Spleen (tissue), 7 donors: ENCODE results near the gene SUPT6H.

ENCODE experiments used
- POLR2A ChIP-seq, 3 donors: fragments of 450-650 bp; IDR thresholded peaks; one replicate each; pipeline ENCODE4 v1.5.1; 2017; ENCODE audit warnings: antibody characterized with exemption in 3 of 3, mild to moderate bottlenecking in 1 of 3
- TF ChIP-seq, protein P1 (sequence below), 11 experiments: fragments of 200-600 bp in 7 of 11; fragments of 450-650 bp in 4 of 11; sonication (generic) in 4 of 11; IDR thresholded peaks in 8 of 11; conservative IDR thresholded peaks in 3 of 11; 1 replicate in 7 of 11; 2 replicates in 4 of 11; pipeline versions ENCODE4 v1.4.0 to v1.8.0; 2016 to 2021; ENCODE audit warnings: antibody characterized with exemption in 11 of 11, inconsistent platforms in 4 of 11, mild to moderate bottlenecking in 1 of 11
- donor health status: DM: no; HTN: no; CAD: no; lungs with moderate emphysema.
- donor health status: DM: no; HTN: no; CAD: no.
- donor health status: DM: no; HTN: no; CAD: no.

DNA sequence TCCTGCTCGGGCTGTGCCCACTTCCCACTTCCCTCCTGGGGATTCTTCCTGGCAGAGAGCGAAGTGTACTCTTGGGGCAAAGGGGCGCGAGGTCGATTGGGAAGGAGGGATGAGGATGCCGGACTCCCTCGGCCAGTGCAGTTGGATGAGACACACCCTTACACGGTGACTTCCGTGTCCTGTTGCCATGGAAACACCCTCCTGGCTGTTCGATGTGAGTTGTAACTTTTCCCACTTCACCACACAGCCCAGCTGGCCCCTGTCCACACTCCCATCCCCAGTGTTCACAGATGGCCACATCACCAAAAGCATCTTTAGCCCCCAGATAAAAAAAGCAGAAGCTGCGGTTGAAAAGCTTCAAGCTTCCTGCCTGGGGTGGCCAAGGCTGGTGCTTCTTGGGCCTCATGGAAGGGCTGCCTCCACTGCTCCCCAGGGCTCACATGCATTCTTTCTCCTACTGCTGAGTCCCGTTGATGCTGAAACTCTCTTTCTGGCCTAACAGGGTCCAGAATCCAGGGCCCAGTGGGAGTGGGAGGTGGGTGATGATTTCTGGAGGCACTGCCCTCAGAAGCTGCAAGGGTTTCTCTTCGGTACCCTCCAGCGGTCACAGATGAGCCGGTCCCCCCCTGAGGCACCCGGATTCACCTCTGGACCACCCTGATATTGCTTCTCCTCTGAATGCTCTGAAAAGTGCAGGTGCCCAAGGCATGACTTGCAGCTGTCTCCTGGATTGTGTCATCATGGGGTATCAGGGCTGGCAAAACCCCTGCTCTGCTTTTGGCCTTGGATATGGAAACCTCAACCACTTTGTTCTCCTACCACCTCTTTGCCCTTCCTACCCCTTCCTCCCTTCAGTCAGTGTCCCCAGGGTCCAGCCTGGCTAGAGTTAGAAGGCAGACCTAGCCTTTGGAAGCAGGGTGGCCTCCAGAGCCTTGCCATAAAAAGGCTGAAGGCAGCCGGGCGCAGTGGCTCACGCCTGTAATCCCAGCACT lies 79.6 kb downstream of the SUPT6H start:
- TF ChIP-seq, protein P1, sequence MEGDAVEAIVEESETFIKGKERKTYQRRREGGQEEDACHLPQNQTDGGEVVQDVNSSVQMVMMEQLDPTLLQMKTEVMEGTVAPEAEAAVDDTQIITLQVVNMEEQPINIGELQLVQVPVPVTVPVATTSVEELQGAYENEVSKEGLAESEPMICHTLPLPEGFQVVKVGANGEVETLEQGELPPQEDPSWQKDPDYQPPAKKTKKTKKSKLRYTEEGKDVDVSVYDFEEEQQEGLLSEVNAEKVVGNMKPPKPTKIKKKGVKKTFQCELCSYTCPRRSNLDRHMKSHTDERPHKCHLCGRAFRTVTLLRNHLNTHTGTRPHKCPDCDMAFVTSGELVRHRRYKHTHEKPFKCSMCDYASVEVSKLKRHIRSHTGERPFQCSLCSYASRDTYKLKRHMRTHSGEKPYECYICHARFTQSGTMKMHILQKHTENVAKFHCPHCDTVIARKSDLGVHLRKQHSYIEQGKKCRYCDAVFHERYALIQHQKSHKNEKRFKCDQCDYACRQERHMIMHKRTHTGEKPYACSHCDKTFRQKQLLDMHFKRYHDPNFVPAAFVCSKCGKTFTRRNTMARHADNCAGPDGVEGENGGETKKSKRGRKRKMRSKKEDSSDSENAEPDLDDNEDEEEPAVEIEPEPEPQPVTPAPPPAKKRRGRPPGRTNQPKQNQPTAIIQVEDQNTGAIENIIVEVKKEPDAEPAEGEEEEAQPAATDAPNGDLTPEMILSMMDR (IDR thresholded peaks at IDR 0.05 in 8 of 11, conservative IDR thresholded peaks at IDR 0.05 in 3 of 11) = no peak
- TF ChIP-seq POLR2A (IDR thresholded peaks at IDR 0.05) = no peak
